Ureter (tissue), 1 donor: ENCODE measurements around the gene ADAM19. TPM values are rescaled to one million over a fixed set of nuclear protein-coding genes. Genes with fewer than 3 reads are reported as not detected.
"Not testable (repeated sequence)": the region's sequence is repeated elsewhere in the genome, so short reads cannot be mapped to it uniquely, and the experiment has no call there.

ENCODE experiments used
- DNase-seq: peaks from one replicate; pipeline ENCODE4 v3.0.0-alpha.2; 2020; ENCODE audit warnings: low spot score
- total RNA-seq: library from RNA; stranded (reverse); gene quantifications from one replicate; pipeline ENCODE4 v1.2.4, GENCODE V29; 2023
- donor health status: DM: yes; HTN: yes; CAD: no.

The ADAM19 gene
- total RNA-seq, 1 donor from 2014 or later: 17.4 TPM

- DNase-seq: no peak
These were observed 90.2 kb downstream of the ADAM19 start for GRCh38 chr5:157485340-157485739.

- DNase-seq: no peak
These were observed 90.8 kb downstream of the ADAM19 start for GRCh38 chr5:157484768-157485167.

- DNase-seq: not testable (repeated sequence)
These were observed 92.9 kb downstream of the ADAM19 start for GRCh38 chr5:157482702-157483101.

- DNase-seq: no peak
These were observed 93.9 kb downstream of the ADAM19 start for GRCh38 chr5:157481666-157482065.

GRCh38 chr5:157481265-157481664 is 94.3 kb downstream of the ADAM19 start:
- DNase-seq: no peak

GRCh38 chr5:157479612-157480510 is 95.7 kb downstream of the ADAM19 start:
- DNase-seq: no peak

GRCh38 chr5:157479166-157479565 is 96.4 kb downstream of the ADAM19 start:
- no peak for DNase-seq

GRCh38 chr5:157478726-157479125 is 96.8 kb downstream of the ADAM19 start:
- DNase-seq: no peak

- DNase-seq: no peak
These were observed 97.6 kb downstream of the ADAM19 start for GRCh38 chr5:157477814-157478494.

GRCh38 chr5:157476702-157477408 is 98.7 kb downstream of the ADAM19 start:
- no peak for DNase-seq

GRCh38 chr5:157475432-157475831 is 100.1 kb downstream of the ADAM19 start:
- no peak for DNase-seq

- DNase-seq: no peak
These were observed 101.9 kb downstream of the ADAM19 start for GRCh38 chr5:157473383-157474320.

- no peak for DNase-seq
These were observed 103.9 kb downstream of the ADAM19 start for GRCh38 chr5:157471709-157472108.

GRCh38 chr5:157470631-157471030 is 104.9 kb downstream of the ADAM19 start:
- DNase-seq: no peak

GRCh38 chr5:157469687-157470086 is 105.9 kb downstream of the ADAM19 start:
- no peak for DNase-seq

- DNase-seq: no peak
These were observed 106.5 kb downstream of the ADAM19 start for GRCh38 chr5:157469073-157469472.

GRCh38 chr5:157468293-157468965 is 107.1 kb downstream of the ADAM19 start:
- DNase-seq: no peak

- peak; percentile 82 for DNase-seq
These were observed 110.9 kb downstream of the ADAM19 start for GRCh38 chr5:157464519-157465171.

GRCh38 chr5:157463621-157464518 is 111.7 kb downstream of the ADAM19 start:
- DNase-seq: no peak
